SK-N-SH (cell line): ENCODE measurements around the gene CYP8B1. TPM values are rescaled to one million over a fixed set of nuclear protein-coding genes. Genes with fewer than 3 reads are reported as not detected.

Source experiments
- CTCF ChIA-PET: fragments of 300-600, 350-600 bp; formaldehyde crosslinking; extraction: SDS; loops from one replicate; lab custom pipeline; 2021; lab: Yijun Ruan, JAX
- POLR2A ChIA-PET: fragments of 350-600 bp; sonication (Branson Sonifier 250); formaldehyde crosslinking; extraction: SDS; loops from one replicate; lab custom pipeline; 2020; ENCODE audit warnings: antibody characterized with exemption, inconsistent platforms; lab: Yijun Ruan, JAX
- DNase-seq: peaks from one replicate; pipeline ENCODE4 v3.0.0; 2012
- H2AFZ ChIP-seq: fragments of 200-600 bp; sonication (generic); 2 replicates; pipeline ENCODE4 v1.8.1; 2016; ENCODE audit warnings: antibody characterized with exemption, mild to moderate bottlenecking, low read depth
- H3F3A ChIP-seq: fragments of 200-600 bp; sonication (generic); replicated peaks from 2 replicates; pipeline ENCODE3; 2016; ENCODE audit warnings: antibody characterized with exemption, mild to moderate bottlenecking; ENCODE audit not compliant: insufficient read depth
- H3K27ac ChIP-seq, 2 experiments: fragments of 200-500 bp in 1 of 2; fragments of 200-600 bp in 1 of 2; sonication (Bioruptor generic) in 1 of 2; sonication (generic), shearing (Covaris generic) in 1 of 2; 2 replicates each; pipeline versions ENCODE4 v1.5.1 to v1.6.1; 2014 to 2016; ENCODE audit warnings: low read depth in 2 of 2, inconsistent platforms in 1 of 2, low read length in 1 of 2, mild to moderate bottlenecking in 1 of 2, mixed read lengths in 1 of 2
- H3K27me3 ChIP-seq: fragments of 200-600 bp; sonication (generic), shearing (Covaris generic); 2 replicates; pipeline ENCODE4 v1.6.1; 2016; ENCODE audit warnings: mixed run types; ENCODE audit not compliant: insufficient read depth
- H3K36me3 ChIP-seq, 2 experiments: fragments of 200-500 bp in 1 of 2; fragments of 200-600 bp in 1 of 2; sonication (Bioruptor generic) in 1 of 2; sonication (generic) in 1 of 2; replicated peaks in 1 of 2; 2 replicates each; pipeline versions ENCODE3 to v1.5.1; 2014 to 2016; ENCODE audit warnings: low read length in 1 of 2, mild to moderate bottlenecking in 1 of 2; ENCODE audit not compliant: insufficient read depth in 2 of 2, control insufficient read depth in 1 of 2
- H3K4me1 ChIP-seq, 2 experiments: fragments of 200-500 bp in 1 of 2; fragments of 200-600 bp in 1 of 2; sonication (Bioruptor generic) in 1 of 2; sonication (generic), shearing (Covaris generic) in 1 of 2; 2 replicates each; pipeline versions ENCODE4 v1.5.1 to v1.6.1; 2014 to 2016; ENCODE audit warnings: low read depth in 1 of 2, low read length in 1 of 2, mixed run types in 1 of 2; ENCODE audit not compliant: insufficient read depth in 2 of 2, control insufficient read depth in 1 of 2
- H3K4me2 ChIP-seq: fragments of 200-600 bp; sonication (generic), shearing (Covaris generic); 2 replicates; pipeline ENCODE4 v1.6.1; 2017; ENCODE audit warnings: mixed run types
- H3K4me3 ChIP-seq, 2 experiments: fragments of 200-500 bp in 1 of 2; fragments of 200-600 bp in 1 of 2; sonication (Bioruptor generic) in 1 of 2; sonication (generic), shearing (Covaris generic) in 1 of 2; 2 replicates each; pipeline versions ENCODE4 v1.5.1 to v1.8.1; 2014 to 2016; ENCODE audit warnings: low read depth in 2 of 2, inconsistent platforms in 1 of 2, low read length in 1 of 2, mild to moderate bottlenecking in 1 of 2, mixed read lengths in 1 of 2, moderate library complexity in 1 of 2
- H3K79me2 ChIP-seq: fragments of 200-600 bp; sonication (generic); 2 replicates; pipeline ENCODE4 v1.8.1; 2017; ENCODE audit warnings: mild to moderate bottlenecking; ENCODE audit not compliant: insufficient read depth
- H3K9ac ChIP-seq: fragments of 200-600 bp; sonication (generic); 2 replicates; pipeline ENCODE4 v1.6.1; 2017; ENCODE audit warnings: mixed run types
- H3K9me2 ChIP-seq: fragments of 200-600 bp; sonication (generic); 2 replicates; pipeline ENCODE4 v1.6.1; 2017; ENCODE audit warnings: mixed run types
- H3K9me3 ChIP-seq: fragments of 200-600 bp; sonication (generic); 2 replicates; pipeline ENCODE4 v1.6.1; 2017; ENCODE audit warnings: mixed run types, mild to moderate bottlenecking, moderate library complexity
- H4K20me1 ChIP-seq: fragments of 200-600 bp; sonication (generic); 2 replicates; pipeline ENCODE4 v1.6.1; 2017; ENCODE audit warnings: mild to moderate bottlenecking, mixed run types; ENCODE audit not compliant: insufficient read depth
- CHD2 ChIP-seq: fragments of 150-350 bp; IDR thresholded peaks from 2 replicates; pipeline ENCODE4 v1.6.1; 2018; ENCODE audit warnings: low read length; ENCODE audit not compliant: partially characterized antibody
- ELF1 ChIP-seq: IDR thresholded peaks from 2 replicates; pipeline ENCODE4 v1.4.0; 2012
- FOSL2 ChIP-seq: IDR thresholded peaks from 2 replicates; pipeline ENCODE4 v1.4.0; 2012; ENCODE audit warnings: low read depth, mild to moderate bottlenecking, moderate library complexity, borderline replicate concordance
- FOXM1 ChIP-seq: IDR thresholded peaks from 2 replicates; pipeline ENCODE4 v1.4.0; 2012; ENCODE audit warnings: low read depth, mild to moderate bottlenecking
- GABPA ChIP-seq: IDR thresholded peaks from 2 replicates; pipeline ENCODE4 v1.4.0; 2012; ENCODE audit warnings: low read depth, mild to moderate bottlenecking
- JUND ChIP-seq: IDR thresholded peaks from 2 replicates; pipeline ENCODE4 v1.4.0; 2012
- NRF1 ChIP-seq: IDR thresholded peaks from 2 replicates; pipeline ENCODE4 v1.6.1; 2012; ENCODE audit warnings: low read depth, mild to moderate bottlenecking, low read length
- RAD21 ChIP-seq: IDR thresholded peaks from 2 replicates; pipeline ENCODE4 v1.6.1; 2012; ENCODE audit warnings: mild to moderate bottlenecking, low read length
- RCOR1 ChIP-seq: fragments of 150-350 bp; IDR thresholded peaks from 2 replicates; pipeline ENCODE4 v1.6.1; 2017; ENCODE audit warnings: antibody characterized with exemption, low read length
- RFX5 ChIP-seq: IDR thresholded peaks from 2 replicates; pipeline ENCODE4 v1.6.1; 2012; ENCODE audit warnings: mild to moderate bottlenecking, improper control_type of control experiment, low read length
- RXRA ChIP-seq: IDR thresholded peaks from 2 replicates; pipeline ENCODE4 v1.4.0; 2012; ENCODE audit warnings: low read depth, mild to moderate bottlenecking, borderline replicate concordance
- SIN3A ChIP-seq: IDR thresholded peaks from 2 replicates; pipeline ENCODE4 v1.6.1; 2012; ENCODE audit warnings: low read depth, mild to moderate bottlenecking, low read length, moderate library complexity, borderline replicate concordance
- SMC3 ChIP-seq: IDR thresholded peaks from 2 replicates; pipeline ENCODE4 v1.6.1; 2012; ENCODE audit warnings: low read depth, low read length, improper control_type of control experiment
- TAF1 ChIP-seq: IDR thresholded peaks from 2 replicates; pipeline ENCODE4 v1.6.1; 2012; ENCODE audit warnings: low read depth, mild to moderate bottlenecking, low read length, moderate library complexity, borderline replicate concordance
- TCF12 ChIP-seq: IDR thresholded peaks from 2 replicates; pipeline ENCODE4 v1.4.0; 2012
- TEAD4 ChIP-seq: IDR thresholded peaks from 2 replicates; pipeline ENCODE4 v1.4.0; 2012; ENCODE audit warnings: mild to moderate bottlenecking, borderline replicate concordance; ENCODE audit not compliant: insufficient read depth
- WGBS: methylation state at CpG from one replicate; pipeline ENCODE4 v1.1.6; 2017; ENCODE audit warnings: low lambda C conversion rate; 5-methylcytosine and 5-hydroxymethylcytosine counted together
- polyA plus RNA-seq, 3 experiments: library from polyadenylated mRNA; depleted of rRNA; stranded (reverse); fragments of >200 nt; gene quantifications; 2 replicates each; pipeline ENCODE4 v1.2.3, GENCODE V29; 2012
- TF ChIP-seq, protein P1 (sequence below): fragments of 200-600 bp; sonication (generic); IDR thresholded peaks from 2 replicates; pipeline ENCODE4 v1.6.1; 2017; ENCODE audit warnings: antibody characterized with exemption, mild to moderate bottlenecking, moderate library complexity
- TF ChIP-seq, protein P2 (sequence below): IDR thresholded peaks from 2 replicates; pipeline ENCODE4 v1.4.0; 2012; ENCODE audit warnings: low read depth, borderline replicate concordance
- TF ChIP-seq, protein P3 (sequence below): fragments of 150-350 bp; IDR thresholded peaks from 2 replicates; pipeline ENCODE4 v1.6.1; 2016; ENCODE audit warnings: mild to moderate bottlenecking, low read depth, low read length
- TF ChIP-seq, protein P4 (sequence below): IDR thresholded peaks from 2 replicates; pipeline ENCODE4 v1.4.0; 2012; ENCODE audit warnings: low read depth, borderline replicate concordance

The CYP8B1 gene
- polyA plus RNA-seq, 1 of the 3 experiments (the other 2 are of a cell fraction), result not detected

DNA sequence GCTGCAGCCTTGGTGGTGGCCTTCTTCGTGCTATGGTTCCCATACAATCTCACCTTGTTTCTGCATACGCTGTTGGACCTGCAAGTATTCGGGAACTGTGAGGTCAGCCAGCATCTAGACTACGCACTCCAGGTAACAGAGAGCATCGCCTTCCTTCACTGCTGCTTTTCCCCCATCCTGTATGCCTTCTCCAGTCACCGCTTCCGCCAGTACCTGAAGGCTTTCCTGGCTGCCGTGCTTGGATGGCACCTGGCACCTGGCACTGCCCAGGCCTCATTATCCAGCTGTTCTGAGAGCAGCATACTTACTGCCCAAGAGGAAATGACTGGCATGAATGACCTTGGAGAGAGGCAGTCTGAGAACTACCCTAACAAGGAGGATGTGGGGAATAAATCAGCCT is 10.4 kb downstream of the CYP8B1 start:
- Histone ChIP-seq H3K79me2 (no peaks in the 10 kb centered on the region), H2AFZ (no peak overlapping the region), H3K36me3 (no peaks in the 10 kb centered on the region), H3K9ac (no peak overlapping the region), H3K9me2 (no peaks in the 10 kb centered on the region), H3K4me3 (no peak overlapping the region), H3K27ac (no peak overlapping the region), H3F3A (no peaks in the 10 kb centered on the region), H3K4me1 (no peaks in the 10 kb centered on the region), H3K4me2 (no peak overlapping the region), H3K27me3 (peaks cover 8% of the 10 kb centered on the region; the same call in 1 of the 2 replicates), H3K9me3 (no peaks in the 10 kb centered on the region), H4K20me1 (no peaks in the 10 kb centered on the region)
- POLR2A ChIA-PET, result no interaction called here
- no peak for TF ChIP-seq CHD2
- no peak for TF ChIP-seq JUND
- TF ChIP-seq RCOR1, result no peak
- no peak for TF ChIP-seq RAD21
- no peak for TF ChIP-seq GABPA
- no peak for TF ChIP-seq FOXM1
- TF ChIP-seq ELF1, result no peak
- TF ChIP-seq TAF1, result no peak
- TF ChIP-seq SMC3, result no peak
- TF ChIP-seq, protein P1, sequence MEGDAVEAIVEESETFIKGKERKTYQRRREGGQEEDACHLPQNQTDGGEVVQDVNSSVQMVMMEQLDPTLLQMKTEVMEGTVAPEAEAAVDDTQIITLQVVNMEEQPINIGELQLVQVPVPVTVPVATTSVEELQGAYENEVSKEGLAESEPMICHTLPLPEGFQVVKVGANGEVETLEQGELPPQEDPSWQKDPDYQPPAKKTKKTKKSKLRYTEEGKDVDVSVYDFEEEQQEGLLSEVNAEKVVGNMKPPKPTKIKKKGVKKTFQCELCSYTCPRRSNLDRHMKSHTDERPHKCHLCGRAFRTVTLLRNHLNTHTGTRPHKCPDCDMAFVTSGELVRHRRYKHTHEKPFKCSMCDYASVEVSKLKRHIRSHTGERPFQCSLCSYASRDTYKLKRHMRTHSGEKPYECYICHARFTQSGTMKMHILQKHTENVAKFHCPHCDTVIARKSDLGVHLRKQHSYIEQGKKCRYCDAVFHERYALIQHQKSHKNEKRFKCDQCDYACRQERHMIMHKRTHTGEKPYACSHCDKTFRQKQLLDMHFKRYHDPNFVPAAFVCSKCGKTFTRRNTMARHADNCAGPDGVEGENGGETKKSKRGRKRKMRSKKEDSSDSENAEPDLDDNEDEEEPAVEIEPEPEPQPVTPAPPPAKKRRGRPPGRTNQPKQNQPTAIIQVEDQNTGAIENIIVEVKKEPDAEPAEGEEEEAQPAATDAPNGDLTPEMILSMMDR, result no peak
- TF ChIP-seq, protein P2, sequence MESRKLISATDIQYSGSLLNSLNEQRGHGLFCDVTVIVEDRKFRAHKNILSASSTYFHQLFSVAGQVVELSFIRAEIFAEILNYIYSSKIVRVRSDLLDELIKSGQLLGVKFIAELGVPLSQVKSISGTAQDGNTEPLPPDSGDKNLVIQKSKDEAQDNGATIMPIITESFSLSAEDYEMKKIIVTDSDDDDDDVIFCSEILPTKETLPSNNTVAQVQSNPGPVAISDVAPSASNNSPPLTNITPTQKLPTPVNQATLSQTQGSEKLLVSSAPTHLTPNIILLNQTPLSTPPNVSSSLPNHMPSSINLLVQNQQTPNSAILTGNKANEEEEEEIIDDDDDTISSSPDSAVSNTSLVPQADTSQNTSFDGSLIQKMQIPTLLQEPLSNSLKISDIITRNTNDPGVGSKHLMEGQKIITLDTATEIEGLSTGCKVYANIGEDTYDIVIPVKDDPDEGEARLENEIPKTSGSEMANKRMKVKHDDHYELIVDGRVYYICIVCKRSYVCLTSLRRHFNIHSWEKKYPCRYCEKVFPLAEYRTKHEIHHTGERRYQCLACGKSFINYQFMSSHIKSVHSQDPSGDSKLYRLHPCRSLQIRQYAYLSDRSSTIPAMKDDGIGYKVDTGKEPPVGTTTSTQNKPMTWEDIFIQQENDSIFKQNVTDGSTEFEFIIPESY, result no peak
- TF ChIP-seq SIN3A, result no peak
- TF ChIP-seq FOSL2, result no peak
- no peak for TF ChIP-seq RFX5
- no peak for TF ChIP-seq TEAD4
- TF ChIP-seq, protein P3, sequence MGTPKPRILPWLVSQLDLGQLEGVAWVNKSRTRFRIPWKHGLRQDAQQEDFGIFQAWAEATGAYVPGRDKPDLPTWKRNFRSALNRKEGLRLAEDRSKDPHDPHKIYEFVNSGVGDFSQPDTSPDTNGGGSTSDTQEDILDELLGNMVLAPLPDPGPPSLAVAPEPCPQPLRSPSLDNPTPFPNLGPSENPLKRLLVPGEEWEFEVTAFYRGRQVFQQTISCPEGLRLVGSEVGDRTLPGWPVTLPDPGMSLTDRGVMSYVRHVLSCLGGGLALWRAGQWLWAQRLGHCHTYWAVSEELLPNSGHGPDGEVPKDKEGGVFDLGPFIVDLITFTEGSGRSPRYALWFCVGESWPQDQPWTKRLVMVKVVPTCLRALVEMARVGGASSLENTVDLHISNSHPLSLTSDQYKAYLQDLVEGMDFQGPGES, result no peak
- TF ChIP-seq RXRA, result no peak
- TF ChIP-seq NRF1, result no peak
- no peak for TF ChIP-seq TCF12
- TF ChIP-seq, protein P4, sequence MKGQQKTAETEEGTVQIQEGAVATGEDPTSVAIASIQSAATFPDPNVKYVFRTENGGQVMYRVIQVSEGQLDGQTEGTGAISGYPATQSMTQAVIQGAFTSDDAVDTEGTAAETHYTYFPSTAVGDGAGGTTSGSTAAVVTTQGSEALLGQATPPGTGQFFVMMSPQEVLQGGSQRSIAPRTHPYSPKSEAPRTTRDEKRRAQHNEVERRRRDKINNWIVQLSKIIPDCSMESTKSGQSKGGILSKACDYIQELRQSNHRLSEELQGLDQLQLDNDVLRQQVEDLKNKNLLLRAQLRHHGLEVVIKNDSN, result no peak
- no peak for DNase-seq
- CTCF ChIA-PET, result interaction anchor here (0.6 to 0.9 kb wide), 2 partner anchors 16 to 1830 kb away, joined by 3 to 4 read pairs; no protein-coding TSS in a partner anchor
- WGBS, result 65% methylated on average over 8 of the region's 8 CpGs
